Choroid plexus epithelial cell (primary cell): ENCODE data around the gene CDH11.

Source experiments
- DNase-seq: peaks from one replicate; pipeline ENCODE4 v3.0.0-alpha.2; 2010; ENCODE audit warnings: low read depth
- H3K4me3 ChIP-seq: 2 replicates; pipeline ENCODE4 v1.5.1; 2011; ENCODE audit warnings: low read depth, mild to moderate bottlenecking, control low read depth, low read length, moderate library complexity
- TF ChIP-seq, protein P1 (sequence below): conservative IDR thresholded peaks from 2 replicates; pipeline ENCODE4 v1.5.1; 2011; ENCODE audit warnings: low read depth, mild to moderate bottlenecking, control low read depth, inconsistent platforms, low read length, moderate library complexity

The CDH11 gene

DNA sequence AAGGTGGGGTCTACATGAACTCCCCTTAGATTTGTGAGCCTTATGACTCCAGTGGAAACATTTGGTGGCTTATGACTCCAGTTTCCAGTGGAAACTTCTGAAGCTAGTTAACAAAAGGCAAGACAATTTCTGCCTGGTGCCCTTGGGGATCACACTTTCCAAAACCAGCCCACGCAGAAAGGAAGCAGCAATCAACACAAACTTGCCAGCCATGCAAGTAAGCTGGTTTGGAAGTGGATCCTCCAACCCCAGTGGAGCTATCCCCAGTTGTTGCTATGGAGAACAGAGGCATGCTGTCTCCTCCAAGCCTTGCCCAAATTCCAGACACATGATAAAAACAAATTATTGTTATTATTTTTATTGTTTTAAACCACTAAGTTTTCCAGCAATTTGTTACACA is 130.9 kb downstream of the CDH11 start:
- TF ChIP-seq, protein P1, sequence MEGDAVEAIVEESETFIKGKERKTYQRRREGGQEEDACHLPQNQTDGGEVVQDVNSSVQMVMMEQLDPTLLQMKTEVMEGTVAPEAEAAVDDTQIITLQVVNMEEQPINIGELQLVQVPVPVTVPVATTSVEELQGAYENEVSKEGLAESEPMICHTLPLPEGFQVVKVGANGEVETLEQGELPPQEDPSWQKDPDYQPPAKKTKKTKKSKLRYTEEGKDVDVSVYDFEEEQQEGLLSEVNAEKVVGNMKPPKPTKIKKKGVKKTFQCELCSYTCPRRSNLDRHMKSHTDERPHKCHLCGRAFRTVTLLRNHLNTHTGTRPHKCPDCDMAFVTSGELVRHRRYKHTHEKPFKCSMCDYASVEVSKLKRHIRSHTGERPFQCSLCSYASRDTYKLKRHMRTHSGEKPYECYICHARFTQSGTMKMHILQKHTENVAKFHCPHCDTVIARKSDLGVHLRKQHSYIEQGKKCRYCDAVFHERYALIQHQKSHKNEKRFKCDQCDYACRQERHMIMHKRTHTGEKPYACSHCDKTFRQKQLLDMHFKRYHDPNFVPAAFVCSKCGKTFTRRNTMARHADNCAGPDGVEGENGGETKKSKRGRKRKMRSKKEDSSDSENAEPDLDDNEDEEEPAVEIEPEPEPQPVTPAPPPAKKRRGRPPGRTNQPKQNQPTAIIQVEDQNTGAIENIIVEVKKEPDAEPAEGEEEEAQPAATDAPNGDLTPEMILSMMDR = no peak

DNA sequence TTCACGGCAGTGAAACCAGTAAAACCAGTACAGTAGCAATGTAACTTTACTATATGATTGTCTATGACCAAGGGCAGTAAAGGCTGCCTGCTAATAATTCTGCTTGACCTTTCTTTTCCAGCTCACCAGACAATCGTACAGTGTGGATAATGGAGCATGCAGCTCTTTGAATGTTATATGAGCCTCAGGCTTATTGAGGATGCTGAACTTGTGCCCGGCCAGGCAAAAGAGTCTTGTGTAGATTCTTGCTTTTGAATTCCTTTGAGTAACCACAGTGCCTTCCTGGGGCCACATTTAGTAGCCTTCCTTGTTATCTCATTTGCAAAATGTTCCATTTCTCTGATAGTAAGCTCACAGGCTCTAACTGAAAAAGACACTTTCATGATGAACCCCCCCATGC is 131.8 kb downstream of the CDH11 start:
- H3K4me3 ChIP-seq = no peak overlapping the region
- no peak for DNase-seq
- TF ChIP-seq, protein P1 = no peak

More for the DNA sequence above, 130.9 kb downstream of the CDH11 start:
- no peak overlapping the region for H3K4me3 ChIP-seq
- no peak for DNase-seq

DNA sequence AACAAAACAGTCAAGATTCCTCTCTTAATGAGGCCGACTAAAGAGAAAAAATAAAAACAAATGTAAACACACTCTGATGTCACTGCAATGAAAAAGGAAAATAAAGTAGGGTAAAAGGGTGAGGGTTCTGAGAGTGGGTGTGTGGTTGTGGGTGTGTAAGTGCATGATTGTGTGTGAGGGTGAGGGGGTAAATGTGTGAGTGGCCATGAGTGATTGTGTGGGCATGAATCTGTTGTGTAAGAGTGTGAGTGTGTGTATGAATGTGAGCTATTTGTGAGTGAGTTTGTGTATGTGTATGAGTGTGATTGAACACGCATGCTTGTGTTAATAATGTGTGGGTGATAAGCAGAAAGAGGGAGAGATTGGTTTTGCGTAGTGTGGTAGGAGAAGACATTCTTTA is 132.8 kb downstream of the CDH11 start:
- TF ChIP-seq, protein P1 = no peak
- no peak for DNase-seq
- H3K4me3 ChIP-seq = no peak overlapping the region

DNA sequence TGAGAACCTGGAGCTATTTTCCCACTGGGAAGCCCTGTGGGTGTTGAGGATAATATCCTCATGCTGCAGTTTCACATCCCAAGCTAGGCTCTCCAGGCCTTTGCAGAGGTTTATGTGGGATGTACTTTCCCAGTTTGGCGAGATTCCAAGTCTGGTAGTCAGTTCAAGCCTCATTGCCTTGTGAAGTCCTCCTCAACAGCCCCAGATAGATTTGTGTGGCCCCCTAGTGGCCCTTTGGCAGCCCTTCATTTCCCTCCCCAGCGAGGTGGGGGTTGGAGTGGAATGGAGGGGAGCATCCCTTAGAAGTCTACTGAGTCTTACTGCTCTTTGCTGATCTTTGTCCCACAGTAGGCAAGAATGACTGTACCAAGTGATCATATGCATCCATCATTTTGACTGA is 137.9 kb downstream of the CDH11 start:
- no peak overlapping the region for H3K4me3 ChIP-seq
- peak; percentile 93 for DNase-seq
- TF ChIP-seq, protein P1 = peak; percentile 98

DNA sequence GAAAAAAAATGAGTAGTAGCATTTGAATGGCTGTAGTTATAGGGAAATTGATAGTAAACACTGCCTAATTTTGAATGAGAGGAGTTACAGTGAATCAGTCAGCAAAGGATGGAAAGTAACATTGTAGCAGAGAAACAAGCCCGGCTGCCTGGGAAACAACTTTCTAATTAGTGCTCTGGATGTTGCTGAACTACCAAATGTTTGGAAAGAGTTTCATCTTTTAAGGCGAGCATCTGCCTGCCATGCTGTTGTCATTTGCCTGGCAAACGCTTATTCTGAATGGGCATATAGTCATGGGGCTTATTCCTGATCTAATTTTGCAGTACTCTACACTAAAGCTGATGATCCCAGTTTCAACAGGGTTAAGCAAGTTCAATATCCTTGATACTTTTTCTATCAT is 138.6 kb downstream of the CDH11 start:
- no peak for DNase-seq
- TF ChIP-seq, protein P1 = no peak
- H3K4me3 ChIP-seq = no peak overlapping the region

DNA sequence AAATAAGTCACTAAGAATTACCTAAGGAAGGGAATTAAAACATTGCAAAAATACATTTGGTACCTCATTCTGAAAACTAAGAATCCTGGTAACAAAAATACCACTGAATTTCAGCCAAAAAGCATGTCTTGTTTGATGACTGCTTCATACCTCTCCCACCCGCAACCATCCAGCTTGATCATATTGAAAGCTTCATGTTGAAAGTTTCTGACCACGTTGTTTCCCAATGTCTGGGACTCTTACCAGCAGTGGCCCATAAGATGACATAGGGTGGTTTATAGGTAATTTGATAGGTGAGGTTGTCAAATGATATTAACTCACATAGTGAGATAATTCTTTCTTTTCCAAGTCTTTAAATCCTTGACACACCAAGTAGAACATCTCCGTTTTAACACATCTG is 139.3 kb downstream of the CDH11 start:
- DNase-seq = peak; percentile 77
- H3K4me3 ChIP-seq = no peak overlapping the region
- TF ChIP-seq, protein P1 = no peak

DNA sequence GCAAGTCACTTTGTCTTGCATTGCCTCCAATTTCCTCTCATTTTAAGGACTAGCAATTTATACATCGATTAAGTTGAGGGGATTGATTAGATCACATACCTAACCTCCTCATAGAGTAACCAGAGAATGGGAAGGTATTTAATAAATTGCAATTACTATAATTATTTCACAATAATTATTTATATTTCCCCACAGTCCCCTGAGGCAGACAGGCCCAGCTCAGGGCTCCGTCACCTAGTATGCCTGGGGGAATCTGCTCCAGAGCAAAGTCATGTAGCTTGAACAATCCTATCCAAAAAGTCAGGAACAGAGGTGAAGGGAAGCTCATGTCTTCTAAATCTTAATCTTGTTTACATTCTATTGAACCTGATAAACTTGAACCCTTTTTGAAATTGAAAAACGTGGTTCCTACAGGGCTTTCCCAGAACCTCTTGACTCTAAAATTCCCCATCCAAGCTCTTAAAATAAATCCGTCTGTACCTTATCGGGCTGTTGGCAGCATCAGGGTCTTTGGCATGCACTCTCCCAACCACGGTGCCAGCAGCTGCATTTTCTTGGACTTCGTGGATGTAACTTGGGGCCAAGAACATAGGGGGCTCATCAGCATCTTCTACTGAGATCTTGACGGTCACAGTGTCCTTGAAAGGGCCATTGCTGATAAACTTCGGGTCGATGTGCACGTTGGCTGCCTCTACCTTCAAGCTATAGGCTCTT is 140.1 kb downstream of the CDH11 start:
- H3K4me3 ChIP-seq = no peak overlapping the region
- TF ChIP-seq, protein P1 = no peak

More for the DNA sequence above, 140.1 kb downstream of the CDH11 start:
- DNase-seq = no peak
